ENCODE measurements around the gene CD6.

DNA sequence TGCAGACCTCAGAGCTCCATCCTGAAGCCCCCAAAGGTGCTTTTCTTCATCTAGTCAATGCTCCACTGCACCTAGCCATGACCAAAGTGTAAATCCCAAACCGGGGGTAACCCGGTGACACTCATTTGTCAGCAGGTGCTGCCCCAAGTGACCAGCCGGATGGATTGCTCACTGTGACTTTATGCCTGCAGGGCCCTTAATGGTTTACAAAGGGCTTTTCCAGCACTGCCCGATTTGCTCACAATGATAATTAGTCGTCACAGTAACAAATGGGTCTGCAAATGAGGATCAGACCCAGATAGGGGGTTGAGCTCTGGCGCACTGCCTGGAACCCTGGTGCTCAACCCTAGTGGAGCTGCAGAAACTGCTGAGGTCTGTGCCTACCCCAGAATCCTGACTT, 85.1 kb downstream of the CD6 start:
- TF ChIP-seq CTCF (IDR thresholded peaks at IDR 0.05; ENCODE audit: insufficient read depth, low read depth, low read length) (no peak), EZH2 (IDR thresholded peaks at IDR 0.05; ENCODE audit: insufficient read depth, low read length) (no peak)
